ENCODE measurements around the gene TNFRSF25. TPM values are rescaled to one million over a fixed set of nuclear protein-coding genes. Genes with fewer than 3 reads are reported as not detected.
"Not testable (repeated sequence)": the region's sequence is repeated elsewhere in the genome, so short reads cannot be mapped to it uniquely, and the experiment has no call there.

Gene TNFRSF25
- total RNA-seq, 1 donor from 2014 or later: 104 TPM

DNA sequence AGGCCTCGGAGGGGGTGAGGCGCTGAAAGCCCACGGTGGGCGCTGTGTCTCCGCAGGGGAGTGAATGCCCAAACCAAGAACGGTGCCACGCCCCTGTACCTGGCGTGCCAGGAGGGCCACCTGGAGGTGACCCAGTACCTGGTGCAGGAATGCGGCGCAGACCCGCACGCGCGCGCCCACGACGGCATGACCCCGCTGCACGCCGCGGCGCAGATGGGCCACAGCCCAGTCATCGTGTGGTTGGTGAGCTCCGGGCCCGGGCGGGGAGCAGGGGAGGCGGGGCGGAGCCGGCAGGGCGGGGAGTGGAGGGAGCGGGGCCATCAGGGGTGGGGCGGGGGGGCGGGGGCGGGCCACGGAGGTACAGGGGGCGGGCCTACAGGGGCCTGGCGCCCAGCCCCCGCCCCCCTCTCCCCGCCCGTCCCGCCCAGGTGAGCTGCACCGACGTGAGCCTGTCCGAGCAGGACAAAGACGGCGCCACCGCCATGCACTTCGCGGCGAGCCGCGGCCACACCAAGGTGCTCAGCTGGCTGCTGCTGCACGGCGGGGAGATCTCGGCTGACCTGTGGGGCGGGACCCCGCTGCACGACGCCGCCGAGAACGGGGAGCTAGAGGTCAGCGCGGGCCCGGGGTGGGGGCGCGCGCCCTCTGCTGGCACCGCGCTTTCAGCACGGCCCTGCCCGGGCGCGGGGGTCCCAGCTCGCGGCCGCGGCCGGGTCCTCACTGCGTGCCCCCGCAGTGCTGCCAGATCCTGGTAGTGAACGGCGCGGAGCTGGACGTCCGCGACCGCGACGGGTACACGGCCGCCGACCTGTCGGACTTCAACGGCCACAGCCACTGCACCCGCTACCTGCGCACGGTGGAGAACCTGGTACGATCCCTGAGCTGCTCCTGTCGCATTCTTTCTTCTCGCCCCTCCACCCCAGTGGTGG, 25.5 kb downstream of the TNFRSF25 start:
- intact Hi-C loops (cut with micrococcal nuclease): loop anchor here (2.0 kb wide), 1 partner anchor 26 kb away; the partner anchor contains the start of gene TNFRSF25

DNA sequence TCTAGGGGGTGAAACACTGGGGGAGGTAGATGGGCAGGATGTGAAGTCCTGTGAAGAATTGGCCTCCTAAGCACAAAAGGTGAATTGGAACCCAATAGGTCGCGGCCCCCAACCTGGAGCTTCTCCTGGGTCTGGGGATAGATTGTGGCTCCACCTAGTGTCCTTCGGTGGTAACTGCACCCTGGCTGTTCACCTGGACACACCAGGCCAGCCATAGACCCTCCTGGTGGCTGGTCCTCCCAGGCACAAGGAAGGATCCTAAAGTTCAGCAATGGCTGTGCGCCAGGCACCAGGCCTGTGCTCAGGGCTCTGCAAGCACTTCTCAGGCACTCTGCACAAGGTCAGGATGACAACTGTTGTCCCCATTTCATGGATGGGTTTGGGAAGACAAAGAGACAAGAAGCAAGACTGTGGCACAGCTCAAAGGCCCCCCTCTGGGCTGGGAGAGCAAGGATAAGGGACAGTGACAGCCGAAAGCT, 27.9 kb downstream of the TNFRSF25 start:
- intact Hi-C loops (cut with micrococcal nuclease): loop anchor here (1.0 to 2.0 kb wide), 2 partner anchors 15 to 192 kb away; no protein-coding TSS in a partner anchor

DNA sequence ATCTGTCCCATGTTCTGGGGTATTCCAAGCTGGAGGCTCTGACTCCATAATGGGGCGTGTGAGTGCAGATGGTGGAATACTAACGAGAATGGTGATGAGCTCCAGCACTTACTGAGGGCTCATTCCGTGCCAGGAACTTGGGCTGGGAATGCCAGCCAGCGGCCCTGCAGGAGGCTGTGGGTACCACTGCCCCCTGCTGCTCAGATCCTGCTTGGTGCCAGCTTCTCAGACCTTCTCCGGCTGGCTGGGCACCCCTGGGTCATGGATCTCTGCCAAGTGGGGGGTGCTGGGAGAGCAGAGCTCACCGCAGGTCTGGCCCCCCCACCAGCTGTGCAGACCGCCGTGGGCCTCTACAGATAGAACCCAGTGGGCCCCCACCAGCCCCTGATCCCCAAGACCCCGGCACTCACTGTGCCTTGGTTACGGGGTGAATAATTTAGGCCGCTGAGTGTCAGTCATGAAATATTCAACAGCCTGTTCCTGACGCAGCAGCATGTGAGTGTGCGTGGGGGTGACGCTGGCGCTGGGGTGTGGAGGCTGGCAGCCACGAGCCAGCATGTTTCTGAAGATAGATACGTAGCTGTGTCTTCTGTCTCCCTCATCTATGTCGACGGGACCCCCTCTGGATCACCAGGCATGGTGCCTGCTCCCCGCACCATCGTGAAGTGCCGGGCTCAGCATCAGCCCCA, 28.8 kb downstream of the TNFRSF25 start:
- intact Hi-C loops (cut with micrococcal nuclease): not testable (repeated sequence)

DNA sequence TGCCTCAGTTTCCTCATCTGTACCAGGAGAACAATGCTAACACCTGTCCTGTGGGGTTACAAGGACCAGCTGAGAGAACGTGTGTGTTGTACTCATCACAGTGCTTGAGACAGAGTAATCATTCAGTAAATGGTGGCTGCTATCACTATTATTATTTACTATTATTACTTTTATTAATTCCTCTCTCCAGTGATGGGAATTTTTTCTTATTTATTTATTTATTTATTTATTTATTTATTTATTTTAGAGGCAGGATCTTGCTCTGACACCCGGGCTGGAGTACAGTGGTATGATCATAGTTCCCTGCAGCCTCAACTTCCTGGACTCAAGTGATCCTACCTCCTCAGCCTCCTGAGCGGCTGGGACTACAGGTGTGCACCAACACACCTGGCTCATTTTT, 29.7 kb downstream of the TNFRSF25 start:
- intact Hi-C loops (cut with micrococcal nuclease): not testable (repeated sequence)

DNA sequence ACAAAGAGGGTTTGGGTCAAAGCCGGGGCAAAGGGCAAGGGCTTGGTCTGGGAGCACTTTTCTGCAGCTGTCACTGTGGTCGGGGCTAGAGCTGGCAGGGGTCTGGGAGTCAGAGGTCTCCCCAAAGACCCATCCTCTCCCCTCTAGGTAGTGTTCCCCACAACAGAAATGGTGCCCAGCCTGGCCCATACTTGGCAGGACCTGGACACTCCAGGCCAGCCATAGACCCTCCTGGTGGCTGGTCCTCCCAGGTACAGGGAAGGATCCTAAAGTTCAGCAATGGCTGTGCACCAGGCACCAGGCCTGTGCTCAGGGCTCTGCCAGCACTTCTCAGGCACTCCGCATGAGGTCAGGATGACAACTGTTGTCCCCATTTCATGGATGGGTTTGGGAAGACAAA, 30.4 kb downstream of the TNFRSF25 start:
- intact Hi-C loops (cut with micrococcal nuclease): no loop called here

DNA sequence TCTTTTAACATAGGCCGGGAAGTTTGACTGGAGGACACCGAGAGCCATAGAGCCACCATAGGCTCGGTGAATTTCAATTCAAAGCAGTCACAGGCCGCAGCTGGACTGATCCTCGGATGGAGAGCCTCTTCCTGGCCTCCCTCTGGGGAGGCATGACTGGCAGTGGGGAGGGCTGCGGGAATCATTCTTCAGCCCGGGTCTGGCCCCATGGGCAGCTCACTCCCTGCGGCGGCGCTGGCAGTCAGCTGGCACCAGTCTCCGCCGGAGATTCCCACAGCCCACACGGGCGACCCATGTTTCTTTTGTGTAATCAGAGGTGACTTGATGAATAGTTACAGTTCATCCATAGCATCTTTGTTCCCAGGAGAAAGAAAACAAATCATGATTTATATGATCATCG, 30.8 kb downstream of the TNFRSF25 start:
- intact Hi-C loops (cut with micrococcal nuclease): no loop called here

DNA sequence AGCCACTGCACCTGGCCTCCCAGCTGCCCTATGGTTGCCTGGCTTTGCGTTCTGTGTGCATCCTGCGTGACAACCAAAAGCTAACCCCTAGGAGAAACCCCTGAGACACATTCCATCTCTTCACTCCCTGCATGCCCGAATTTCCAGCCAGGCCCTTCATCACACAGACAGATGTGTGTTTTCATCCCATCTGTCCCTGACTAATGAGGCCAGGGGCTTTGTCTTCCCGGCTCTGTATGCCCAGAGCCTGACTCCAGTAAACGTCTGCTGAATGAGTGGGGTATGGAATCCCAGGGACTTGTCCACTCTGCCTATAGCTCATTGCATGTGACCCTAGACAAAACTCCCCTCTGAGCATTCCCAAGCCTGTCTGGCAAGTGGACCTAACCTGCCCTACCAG, 31.8 kb downstream of the TNFRSF25 start:
- intact Hi-C loops (cut with micrococcal nuclease): no loop called here

DNA sequence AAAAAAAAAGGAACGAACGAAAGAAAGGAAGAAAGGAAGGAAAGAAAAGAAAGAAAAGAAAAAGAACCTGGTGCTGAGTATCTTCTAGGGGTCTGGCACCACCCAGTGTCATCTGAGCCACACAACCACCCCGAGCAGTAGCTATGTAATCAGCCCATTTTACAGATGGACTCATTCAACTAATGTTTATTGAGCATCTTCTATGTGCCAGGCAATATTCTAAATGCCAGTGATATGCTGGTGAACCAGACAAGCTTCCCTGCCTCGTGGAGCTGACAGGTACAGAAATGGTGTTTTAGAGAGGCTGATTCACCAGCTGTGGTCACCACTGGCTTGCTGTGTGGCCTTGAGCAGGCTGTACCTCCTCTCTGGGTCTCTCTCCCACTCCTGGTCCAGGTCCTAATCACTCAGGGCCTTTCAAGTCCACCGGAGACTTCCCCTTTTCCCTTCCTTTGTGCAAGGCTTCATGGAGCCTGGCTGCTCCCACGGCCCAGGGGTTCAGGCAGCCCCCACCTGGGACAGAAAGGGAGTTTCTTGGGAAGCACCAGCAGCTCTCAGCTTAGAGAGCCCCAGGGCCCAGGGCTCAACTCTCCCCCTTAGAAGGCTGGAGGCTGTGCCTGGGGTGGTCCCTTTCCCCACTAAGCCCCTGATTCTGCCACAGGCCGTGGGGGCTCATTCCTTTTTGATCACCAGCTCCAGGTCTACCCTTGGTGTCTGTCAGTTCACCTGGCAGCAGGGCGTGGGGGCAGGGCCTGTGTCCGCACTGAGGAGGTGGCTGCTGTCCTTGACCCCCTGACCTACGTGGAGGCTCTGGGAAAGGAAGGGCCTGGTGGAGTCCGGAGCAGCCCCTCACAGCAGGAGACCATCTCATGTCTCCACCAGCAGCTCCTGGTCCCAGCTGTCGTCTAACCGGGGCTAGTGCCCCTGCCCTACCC, 34.1 kb downstream of the TNFRSF25 start:
- intact Hi-C loops (cut with micrococcal nuclease): not testable (repeated sequence)

DNA sequence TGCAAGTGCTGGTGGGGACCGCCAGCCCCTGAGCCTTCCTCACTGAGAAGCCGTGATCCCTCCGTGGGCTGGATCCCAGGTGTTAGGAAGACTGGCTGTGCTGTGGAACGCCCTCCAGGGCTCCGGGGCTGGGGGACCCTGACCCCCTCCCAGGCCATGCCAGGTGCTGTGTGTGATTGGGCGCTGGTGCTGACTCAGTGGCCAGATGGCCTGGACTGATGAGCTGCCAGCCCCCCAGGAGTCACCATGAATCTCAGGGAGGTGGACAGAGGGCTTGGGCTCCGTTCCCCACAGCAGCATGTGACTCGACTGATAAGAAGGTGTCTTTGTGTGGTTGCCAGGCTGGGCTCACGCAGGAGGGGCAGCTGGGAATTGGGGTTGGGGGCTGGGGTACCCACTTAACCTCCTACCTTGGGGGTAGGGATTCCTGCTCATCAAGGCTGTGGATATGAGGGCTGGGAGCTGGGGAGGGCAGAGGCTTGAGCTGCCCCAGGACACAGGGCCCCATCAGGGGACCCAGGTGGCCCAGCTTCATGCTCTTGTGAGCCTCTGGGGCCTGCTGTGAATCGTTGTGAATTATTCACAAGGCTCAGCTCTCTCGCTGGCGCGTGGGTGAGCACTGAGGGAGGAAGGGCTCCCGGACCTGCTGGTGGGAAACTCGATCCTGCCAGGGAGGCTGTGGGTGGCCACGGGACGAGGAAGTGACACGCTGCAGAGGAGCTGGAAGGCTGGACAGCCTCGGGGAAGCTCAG, 36.1 kb downstream of the TNFRSF25 start:
- intact Hi-C loops (cut with micrococcal nuclease): not testable (repeated sequence)

DNA sequence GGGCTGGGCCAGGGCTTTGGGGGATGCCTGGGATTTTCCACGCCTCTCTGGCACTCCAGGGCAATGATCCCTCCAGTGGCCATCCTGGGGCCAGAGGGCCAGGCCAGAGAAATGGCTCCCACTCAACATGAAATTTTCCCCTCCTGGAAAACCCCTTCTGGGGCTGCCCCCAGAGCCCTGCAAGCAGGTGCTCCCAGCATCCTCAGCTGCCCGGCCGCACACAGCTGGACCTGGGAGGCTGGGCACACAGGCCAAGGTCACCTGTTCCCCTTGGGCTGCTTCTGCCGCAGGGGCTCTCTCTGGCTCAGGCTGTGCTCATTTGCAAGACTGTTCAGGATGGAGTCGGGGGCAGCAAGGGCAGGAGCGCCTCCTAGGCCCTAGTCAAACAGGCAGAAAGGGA, 37.5 kb downstream of the TNFRSF25 start:
- intact Hi-C loops (cut with micrococcal nuclease): not testable (repeated sequence)

DNA sequence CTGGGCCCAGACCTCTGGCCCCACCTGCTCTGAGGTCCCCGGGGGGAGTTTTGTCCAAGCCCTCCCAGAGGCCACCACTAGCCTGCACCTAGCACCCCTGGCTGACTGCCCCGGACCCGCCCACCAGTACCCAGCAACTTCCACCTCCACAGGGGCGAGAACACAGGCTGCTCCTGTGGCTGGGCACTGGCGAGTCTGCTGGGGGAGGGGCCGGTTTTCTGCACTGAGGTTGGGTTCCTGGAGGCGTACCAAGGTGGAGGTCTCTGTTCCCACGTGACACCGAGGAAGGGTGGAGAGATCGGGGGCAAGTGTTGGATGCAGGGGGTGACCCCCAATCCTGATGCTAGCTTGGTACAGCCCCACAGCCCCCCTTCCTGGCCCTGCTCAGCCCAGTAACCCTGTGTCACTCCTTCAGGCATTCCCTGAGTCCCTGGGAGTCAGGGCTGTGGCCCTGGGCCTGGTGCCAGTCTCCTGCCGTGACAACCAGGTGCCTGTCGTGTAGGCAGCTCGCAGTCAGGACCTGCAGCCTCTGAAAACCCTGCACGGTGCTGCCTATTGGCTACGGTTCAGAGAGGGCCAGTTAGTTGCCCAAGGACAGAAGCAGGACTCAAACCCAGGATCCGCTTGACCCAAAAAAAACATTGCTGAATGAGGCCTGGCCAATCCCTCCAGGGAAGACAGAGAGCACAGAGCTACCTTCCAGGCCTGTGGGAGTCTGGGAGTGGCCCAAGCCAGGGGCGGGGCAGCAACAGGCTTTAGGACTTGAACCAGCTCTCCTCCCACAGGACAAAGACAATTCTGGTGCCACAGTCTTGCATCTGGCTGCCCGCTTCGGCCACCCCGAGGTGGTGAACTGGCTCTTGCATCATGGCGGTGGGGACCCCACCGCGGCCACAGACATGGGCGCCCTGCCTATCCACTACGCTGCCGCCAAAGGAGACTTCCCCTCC, 38.3 kb downstream of the TNFRSF25 start:
- intact Hi-C loops (cut with micrococcal nuclease): no loop called here

DNA sequence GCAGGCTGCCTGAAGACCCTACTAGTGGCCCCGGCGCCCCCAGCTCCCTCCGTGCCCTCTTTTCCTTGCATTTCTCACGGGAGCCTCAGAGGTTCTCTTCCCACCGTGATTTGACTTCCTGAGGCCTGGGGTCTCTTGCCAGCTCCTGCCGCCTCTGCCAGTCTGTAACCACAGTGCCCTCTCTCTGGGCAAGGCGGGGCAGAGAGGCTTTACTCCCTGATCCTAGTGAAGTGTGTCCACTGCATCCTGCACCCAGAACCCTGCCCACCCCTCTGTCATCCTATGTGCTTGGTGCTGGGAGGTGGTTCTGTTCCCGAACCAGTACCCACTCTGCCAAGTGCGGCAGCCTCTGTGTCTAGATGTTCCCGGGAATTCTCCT, 39.0 kb downstream of the TNFRSF25 start:
- intact Hi-C loops (cut with micrococcal nuclease): no loop called here

DNA sequence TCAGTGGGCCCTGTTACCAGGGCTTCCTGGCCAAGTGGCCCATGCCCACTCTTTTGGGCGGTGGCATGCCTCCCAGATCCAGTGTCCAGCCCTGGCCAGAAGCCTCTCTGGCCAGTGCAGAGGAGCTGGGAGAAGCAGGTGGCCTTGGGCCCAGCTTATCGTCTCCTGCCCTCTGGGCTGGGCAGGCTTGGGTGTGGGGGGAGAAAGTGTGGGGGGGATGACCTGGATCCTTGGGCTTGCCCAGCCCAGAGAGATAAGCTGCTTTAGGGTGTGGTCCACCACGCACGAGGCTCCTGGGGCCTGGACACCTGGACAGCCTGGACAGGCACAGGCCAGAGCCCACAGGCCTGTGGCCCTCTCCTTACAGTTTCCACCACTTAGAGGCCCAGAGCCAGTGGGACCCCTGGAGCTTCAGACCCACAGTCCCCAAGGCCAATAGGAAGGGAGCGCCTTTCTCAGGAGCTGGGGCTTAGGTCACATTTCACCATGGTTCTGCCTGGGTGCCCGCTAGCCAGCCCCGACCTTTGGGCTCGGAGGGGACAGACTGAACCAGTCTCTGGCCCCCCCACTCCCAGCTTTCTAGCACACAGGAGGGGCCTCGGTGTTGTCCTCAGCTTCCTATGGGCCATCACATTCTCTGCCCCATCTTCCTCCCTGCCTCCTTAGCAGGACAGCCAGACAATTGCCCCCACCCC, 39.5 kb downstream of the TNFRSF25 start:
- intact Hi-C loops (cut with micrococcal nuclease): no loop called here

DNA sequence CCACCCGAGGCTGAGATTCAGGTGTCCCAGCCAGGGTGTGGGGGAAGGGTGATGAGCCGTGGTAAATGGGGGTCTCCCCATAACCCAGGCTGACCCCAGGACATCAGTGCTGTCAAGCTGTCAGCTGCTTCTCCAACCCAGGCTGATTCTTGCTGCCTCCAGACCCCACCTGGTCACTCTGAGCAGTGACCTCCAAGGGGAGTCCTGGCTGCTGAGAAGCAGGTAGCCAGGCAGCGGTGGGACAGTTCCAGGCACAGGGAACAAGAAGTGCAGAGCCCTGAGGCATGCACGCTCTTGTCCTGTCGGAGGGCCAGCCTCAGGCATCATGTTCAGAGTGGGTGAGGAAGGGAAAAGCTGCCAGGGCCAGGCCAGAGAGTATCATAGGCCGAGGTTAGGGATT, 40.3 kb downstream of the TNFRSF25 start:
- intact Hi-C loops (cut with micrococcal nuclease): no loop called here

DNA sequence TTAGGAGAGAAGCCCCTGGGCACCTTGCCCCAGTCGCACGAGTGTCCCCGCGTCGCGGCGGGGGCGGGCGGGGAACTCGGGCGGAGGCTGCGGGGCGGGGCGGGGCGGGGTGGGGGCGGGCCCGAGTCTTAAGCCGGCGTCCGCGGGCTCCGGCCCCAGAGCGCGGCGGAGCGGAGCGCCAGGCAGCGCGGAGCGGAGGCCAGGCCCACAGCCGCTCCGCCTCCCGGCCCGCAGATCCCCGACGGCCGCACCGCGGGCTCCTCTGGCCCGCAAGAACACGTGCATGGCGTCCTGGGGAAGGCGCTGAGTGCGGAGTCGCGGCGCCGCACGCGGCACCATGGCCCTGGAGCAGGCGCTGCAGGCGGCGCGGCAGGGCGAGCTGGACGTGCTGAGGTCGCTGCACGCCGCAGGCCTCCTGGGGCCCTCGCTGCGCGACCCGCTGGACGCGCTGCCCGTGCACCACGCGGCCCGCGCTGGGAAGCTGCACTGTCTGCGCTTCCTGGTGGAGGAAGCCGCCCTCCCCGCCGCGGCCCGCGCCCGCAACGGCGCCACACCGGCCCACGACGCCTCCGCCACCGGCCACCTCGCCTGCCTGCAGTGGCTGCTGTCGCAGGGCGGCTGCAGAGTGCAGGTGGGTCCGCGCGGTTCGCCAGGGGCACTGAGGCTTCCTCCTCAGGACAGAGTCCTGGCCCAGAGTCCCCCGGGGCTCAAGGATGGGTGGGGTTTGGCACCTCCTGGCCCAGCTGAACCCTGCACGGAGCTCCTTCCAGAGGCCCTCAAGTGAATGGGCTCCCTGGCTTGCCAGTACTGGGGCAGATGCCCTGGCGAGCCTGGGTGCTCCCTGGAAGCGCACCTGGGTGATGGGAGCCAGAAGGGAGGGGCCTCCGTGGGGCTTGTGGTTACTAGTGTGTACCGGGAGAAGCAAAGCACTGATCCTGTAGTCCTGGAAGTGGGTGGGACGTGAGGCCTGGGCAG, 41.1 kb downstream of the TNFRSF25 start, which contains the start of gene ESPN:
Gene ESPN, plus strand, starts transcription at position 158 of the 975 bp plus-strand sequence. Its CDS starts 180 bp downstream, at position 338.
- intact Hi-C loops (cut with micrococcal nuclease): loop anchor here (5.0 kb wide), 2 partner anchors 32 to 67 kb away; partner anchors contain the start of gene PLEKHG5

DNA sequence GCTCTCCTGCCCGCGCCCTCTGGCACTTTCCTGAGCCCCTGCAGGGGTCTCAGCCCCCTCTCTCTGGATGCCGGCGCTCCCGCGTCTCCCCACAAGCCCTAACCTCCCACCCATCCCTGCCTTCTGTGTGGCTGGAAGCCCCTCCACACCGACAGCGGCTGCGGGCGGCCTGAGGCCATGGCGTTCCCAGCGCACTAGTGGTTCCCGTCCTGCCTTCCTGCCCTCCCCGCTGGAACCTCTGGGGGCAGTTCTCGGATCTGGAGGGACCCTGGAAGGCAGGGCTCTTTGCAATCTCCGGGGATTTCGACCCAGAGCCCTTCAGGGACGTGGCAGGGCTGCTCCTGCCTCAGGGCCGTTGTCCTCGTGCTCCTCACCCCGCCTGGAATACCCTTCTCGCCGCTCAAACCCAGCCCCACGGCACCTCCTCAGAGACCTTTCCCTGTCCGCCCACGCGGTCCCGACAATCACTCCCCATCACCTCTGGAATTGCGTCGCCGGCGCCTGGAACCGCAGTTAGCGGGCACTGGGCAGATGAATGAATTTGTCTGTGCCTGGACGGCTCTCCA, 41.9 kb downstream of the TNFRSF25 start:
- intact Hi-C loops (cut with micrococcal nuclease): loop anchor here (2.0 to 5.0 kb wide), 3 partner anchors 15 to 68 kb away; partner anchors contain the start of gene PLEKHG5

Measured in T-helper 2 cell treated with Interferon-gamma antibody and Interleukin-4, amounts not matched to agents 100 ng/mL and 5 ng/mL, for 36 hours (primary cell).